ENCODE data around the gene JMJD1C. TPM values are rescaled to one million over a fixed set of nuclear protein-coding genes. Genes with fewer than 3 reads are reported as not detected.
"Not testable (repeated sequence)": the region's sequence is repeated elsewhere in the genome, so short reads cannot be mapped to it uniquely, and the experiment has no call there.

JMJD1C gene
- total RNA-seq, 2 experiments from 2014 or later, result 99.2 to 118 TPM

- no peak for DNase-seq (ENCODE audit: low spot score)
- Histone ChIP-seq H3K9me3 (ENCODE audit: low read length) (no peaks in the 10 kb centered on the region), H3K9me2 (ENCODE audit: insufficient read depth, low read length) (no peaks in the 10 kb centered on the region), H3K4me1 (ENCODE audit: insufficient read depth, low read length, poor library complexity, severe bottlenecking) (no peaks in the 10 kb centered on the region), H2AFZ (ENCODE audit: low read length) (no peak overlapping the region), H3K4me3 (ENCODE audit: low read depth, low read length, poor library complexity, severe bottlenecking) (no peak overlapping the region), H4K20me1 (ENCODE audit: insufficient read depth, low read length) (peaks cover 5% of the 10 kb centered on the region; the same call in 1 of the 2 replicates), H3K4me2 (ENCODE audit: low read length) (no peak overlapping the region), H3K27ac (ENCODE audit: low read depth, low read length, poor library complexity, severe bottlenecking) (no peak overlapping the region), H3K79me2 (ENCODE audit: insufficient read depth, low read depth, low read length) (no peaks in the 10 kb centered on the region), H3K36me3 (ENCODE audit: insufficient read depth, low read length) (no peaks in the 10 kb centered on the region)
- TF ChIP-seq CTCF (conservative IDR thresholded peaks at IDR 0.05; ENCODE audit: low read length) (no peak), EZH2phosphoT487 (IDR thresholded peaks at IDR 0.05; ENCODE audit: borderline replicate concordance, low read depth, low read length) (no peak)
- intact Hi-C loops (cut with micrococcal nuclease; ENCODE audit: unreplicated experiment), result no loop called here
- CTCF ChIA-PET (ENCODE audit: unreplicated experiment), result no interaction called here
- BruUV-seq (replicated peaks), result no TSS peak
- POLR2A ChIA-PET, result interaction anchor here (0.8 kb wide), 1 partner anchor 62 kb away, joined by 4 read pairs; no protein-coding TSS in a partner anchor
Observed at GRCh38 chr10:63288170-63288569, 177.6 kb downstream of the JMJD1C start.

GRCh38 chr10:63286754-63287264 is 179.0 kb downstream of the JMJD1C start:
- no TSS peak for BruUV-seq (replicated peaks)
- H3K4me3 ChIP-seq (ENCODE audit: low read depth, low read length, poor library complexity, severe bottlenecking), result no peak overlapping the region
- POLR2A ChIA-PET, result interaction anchor here (0.6 to 1.0 kb wide), 2 partner anchors 16 to 330 kb away, joined by 3 read pairs; no protein-coding TSS in a partner anchor
- no peaks in the 10 kb centered on the region for H3K9me2 ChIP-seq (ENCODE audit: insufficient read depth, low read length)
- no peak for DNase-seq (ENCODE audit: low spot score)
- H4K20me1 ChIP-seq (ENCODE audit: insufficient read depth, low read length), result peaks cover 5% of the 10 kb centered on the region; the same call in 1 of the 2 replicates
- CTCF ChIA-PET (ENCODE audit: unreplicated experiment), result interaction anchor here (1.0 kb wide), 1 partner anchor 34 kb away, joined by 3 read pairs; no protein-coding TSS in a partner anchor
- no peaks in the 10 kb centered on the region for H3K4me1 ChIP-seq (ENCODE audit: insufficient read depth, low read length, poor library complexity, severe bottlenecking)
- intact Hi-C loops (cut with micrococcal nuclease; ENCODE audit: unreplicated experiment), result no loop called here
- no peaks in the 10 kb centered on the region for H3K36me3 ChIP-seq (ENCODE audit: insufficient read depth, low read length)
- H3K9me3 ChIP-seq (ENCODE audit: low read length), result no peaks in the 10 kb centered on the region
- no peak for TF ChIP-seq CTCF (conservative IDR thresholded peaks at IDR 0.05; ENCODE audit: low read length)
- no peak overlapping the region for H2AFZ ChIP-seq (ENCODE audit: low read length)
- H3K4me2 ChIP-seq (ENCODE audit: low read length), result no peak overlapping the region
- H3K79me2 ChIP-seq (ENCODE audit: insufficient read depth, low read depth, low read length), result no peaks in the 10 kb centered on the region
- H3K27ac ChIP-seq (ENCODE audit: low read depth, low read length, poor library complexity, severe bottlenecking), result no peak overlapping the region

- no peaks in the 10 kb centered on the region for H3K9me2 ChIP-seq (ENCODE audit: insufficient read depth, low read length)
- H2AFZ ChIP-seq (ENCODE audit: low read length), result no peak overlapping the region
- no TSS peak for BruUV-seq (replicated peaks)
- no peak overlapping the region for H3K4me2 ChIP-seq (ENCODE audit: low read length)
- H3K9me3 ChIP-seq (ENCODE audit: low read length), result no peaks in the 10 kb centered on the region
- no peak for DNase-seq (ENCODE audit: low spot score)
- ChIA-PET POLR2A (interaction anchor here (0.6 to 1.0 kb wide), 3 partner anchors 9 to 330 kb away, joined by 3 read pairs; no protein-coding TSS in a partner anchor), CTCF (ENCODE audit: unreplicated experiment) (interaction anchor here (1.0 kb wide), 1 partner anchor 34 kb away, joined by 3 read pairs; no protein-coding TSS in a partner anchor)
- intact Hi-C loops (cut with micrococcal nuclease; ENCODE audit: unreplicated experiment), result no loop called here
- H3K4me3 ChIP-seq (ENCODE audit: low read depth, low read length, poor library complexity, severe bottlenecking), result no peak overlapping the region
- H3K27ac ChIP-seq (ENCODE audit: low read depth, low read length, poor library complexity, severe bottlenecking), result no peak overlapping the region
- TF ChIP-seq CTCF (conservative IDR thresholded peaks at IDR 0.05; ENCODE audit: low read length) (no peak), EZH2phosphoT487 (IDR thresholded peaks at IDR 0.05; ENCODE audit: borderline replicate concordance, low read depth, low read length) (no peak)
- H3K4me1 ChIP-seq (ENCODE audit: insufficient read depth, low read length, poor library complexity, severe bottlenecking), result no peaks in the 10 kb centered on the region
- H3K36me3 ChIP-seq (ENCODE audit: insufficient read depth, low read length), result no peaks in the 10 kb centered on the region
- H4K20me1 ChIP-seq (ENCODE audit: insufficient read depth, low read length), result peaks cover 5% of the 10 kb centered on the region; the same call in 1 of the 2 replicates
- no peaks in the 10 kb centered on the region for H3K79me2 ChIP-seq (ENCODE audit: insufficient read depth, low read depth, low read length)
Observed at GRCh38 chr10:63286340-63286739, 179.4 kb downstream of the JMJD1C start.

- POLR2A ChIA-PET, result interaction anchor here (0.6 to 1.2 kb wide), 5 partner anchors 7 to 376 kb away, joined by 3 to 6 read pairs (median 3); no protein-coding TSS in a partner anchor
- H3K4me3 ChIP-seq (ENCODE audit: low read depth, low read length, poor library complexity, severe bottlenecking); H3K79me2 ChIP-seq (ENCODE audit: insufficient read depth, low read depth, low read length); H2AFZ ChIP-seq (ENCODE audit: low read length); DNase-seq (ENCODE audit: low spot score); H3K4me2 ChIP-seq (ENCODE audit: low read length); H3K27ac ChIP-seq (ENCODE audit: low read depth, low read length, poor library complexity, severe bottlenecking); intact Hi-C loops (cut with micrococcal nuclease; ENCODE audit: unreplicated experiment); H3K9me3 ChIP-seq (ENCODE audit: low read length); H3K36me3 ChIP-seq (ENCODE audit: insufficient read depth, low read length); H3K4me1 ChIP-seq (ENCODE audit: insufficient read depth, low read length, poor library complexity, severe bottlenecking); H4K20me1 ChIP-seq (ENCODE audit: insufficient read depth, low read length); H3K9me2 ChIP-seq (ENCODE audit: insufficient read depth, low read length); CTCF ChIA-PET (ENCODE audit: unreplicated experiment); BruUV-seq (replicated peaks): not testable (repeated sequence)
Observed at GRCh38 chr10:63283901-63284300, 181.9 kb downstream of the JMJD1C start.
